ENCODE results near the gene CCDC57.

DNA sequence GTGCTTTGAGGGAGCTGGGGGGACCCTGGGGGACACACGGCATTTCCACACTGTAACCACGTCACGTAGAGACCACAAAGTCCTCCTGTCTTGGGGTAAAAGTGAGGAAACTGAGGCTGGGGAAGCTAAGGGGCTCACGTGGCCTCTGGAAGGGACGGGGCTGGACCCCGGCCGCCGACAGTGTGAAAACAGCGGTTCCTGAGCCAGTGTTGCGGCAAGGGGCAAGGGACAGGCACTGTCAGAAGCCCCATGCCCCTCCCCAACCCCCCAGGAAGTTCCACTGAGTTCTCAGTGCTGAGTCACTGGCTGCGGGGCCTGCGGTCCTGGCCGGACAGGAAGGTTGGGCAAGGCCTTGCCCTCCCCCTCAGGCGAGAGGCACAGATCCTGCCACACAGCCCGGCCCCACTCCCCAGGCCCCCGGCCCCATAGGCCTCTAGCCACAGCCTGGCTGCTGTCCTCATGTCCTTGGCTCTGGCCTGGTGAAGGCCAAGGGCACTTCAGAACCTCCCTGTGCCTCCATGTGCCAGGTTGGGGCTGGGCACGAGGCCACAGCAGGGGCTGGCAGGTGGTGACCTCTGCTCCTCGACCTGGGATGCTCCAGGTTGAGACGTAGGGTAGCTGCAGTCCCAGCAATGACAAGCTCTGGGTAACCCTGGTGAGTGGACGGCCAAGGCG is 5.0 kb upstream of the CCDC57 start:
- TF ChIP-seq CTCF (IDR thresholded peaks at IDR 0.05; ENCODE audit: poor library complexity) (no peak), EZH2 (IDR thresholded peaks at IDR 0.05; ENCODE audit: borderline replicate concordance) (no peak)

Measured in hepatocyte (in vitro differentiated cells).